ENCODE data around the gene PRKG1.

GRCh38 chr10:51672039-51672535 lies 597.8 kb downstream of the PRKG1 start:
- no peak for TF ChIP-seq CTCF (IDR thresholded peaks at IDR 0.05)
- TF ChIP-seq POLR2A (IDR thresholded peaks at IDR 0.05) = no peak
